ENCODE results near the gene MGAM2. TPM values are rescaled to one million over a fixed set of nuclear protein-coding genes. Genes with fewer than 3 reads are reported as not detected.

Gene MGAM2
- total and polyA plus RNA-seq, 10 of the 15 experiments (the other 5 are each of a cell fraction or from before 2014, with no cell fraction given) = 0.01 to 0.16 (median 0.03) TPM; not detected in 6

- no peak overlapping the region for H3K9ac ChIP-seq (ENCODE audit: control insufficient read depth, insufficient read depth, low read length)
- BruUV-seq (replicated peaks) = no TSS peak
- no peaks in the 10 kb centered on the region for H3K27me3 ChIP-seq (replicated peaks in 1 of 2; ENCODE audit: control insufficient read depth in 2 of 2, insufficient read depth in 2 of 2, low read length in 1 of 2)
- H3K27ac ChIP-seq (ENCODE audit: control insufficient read depth, insufficient read depth) = no peak overlapping the region
- ChIA-PET RAD21 (ENCODE audit: unreplicated experiment) (no interaction called here), CTCF (no interaction called here), SMC1A (ENCODE audit: uncharacterized antibody, unreplicated experiment) (no interaction called here), POLR2A (no interaction called here)
- FAIRE-seq = no peak
- WGBS (ENCODE audit: insufficient coverage, insufficient replicate concordance, low lambda C conversion rate, missing lambda C conversion rate) = 5% methylated on average over 2 of the region's 2 CpGs
- no peak for TF ChIP-seq BMI1 (IDR thresholded peaks at IDR 0.05; ENCODE audit: borderline replicate concordance)
- TF ChIP-seq RUNX3 (IDR thresholded peaks at IDR 0.05; ENCODE audit: low read length) = peak; percentile 28; the same call in 1 of the 2 replicates
- TF ChIP-seq MEF2A (IDR thresholded peaks at IDR 0.05; ENCODE audit: insufficient read depth, low read depth, low read length) = 0 out of 2 replicates have a peak, but pooled peaks have one; percentile 32
- H3K4me3 ChIP-seq = no peak overlapping the region
- no peak overlapping the region for H3K4me2 ChIP-seq (ENCODE audit: control insufficient read depth, insufficient read depth)
- DNase-seq (ENCODE audit: low read depth, low spot score) = peak; percentile 7
- no peaks in the 10 kb centered on the region for H4K20me1 ChIP-seq (ENCODE audit: control insufficient read depth, insufficient read depth)
- no peak overlapping the region for H2AFZ ChIP-seq (ENCODE audit: control insufficient read depth, low read depth, low read length)
- ATAC-seq = peak; percentile 34; the same call in 1 of the 3 replicates
- intact Hi-C loops (cut with micrococcal nuclease; ENCODE audit: unreplicated experiment) (loop anchor here (1.0 kb wide), 1 partner anchor 212 kb away; no protein-coding TSS in a partner anchor), in situ Hi-C loops (cut with MboI) (no loop called here)
- no peaks in the 10 kb centered on the region for H3K36me3 ChIP-seq (ENCODE audit: control insufficient read depth in 2 of 2, insufficient read depth in 2 of 2, low read length in 1 of 2)
- no peaks in the 10 kb centered on the region for H3K9me3 ChIP-seq (replicated peaks; ENCODE audit: control insufficient read depth, insufficient read depth, low read length)
- no peaks in the 10 kb centered on the region for H3K4me1 ChIP-seq (ENCODE audit: control insufficient read depth, insufficient read depth, low read length)
- H3K79me2 ChIP-seq (ENCODE audit: control insufficient read depth, insufficient read depth, low read length) = no peaks in the 10 kb centered on the region
These were observed 76.6 kb downstream of the MGAM2 start for GRCh38 chr7:142188154-142188553.

GRCh38 chr7:142188846-142189245, 77.3 kb downstream of the MGAM2 start:
- in situ Hi-C loops (cut with MboI) (no loop called here), intact Hi-C loops (cut with micrococcal nuclease; ENCODE audit: unreplicated experiment) (loop anchor here (1.0 kb wide), 1 partner anchor 213 kb away; no protein-coding TSS in a partner anchor)
- Histone ChIP-seq H3K4me3 (no peak overlapping the region), H3K4me1 (ENCODE audit: control insufficient read depth, insufficient read depth, low read length) (no peaks in the 10 kb centered on the region), H3K36me3 (ENCODE audit: control insufficient read depth in 2 of 2, insufficient read depth in 2 of 2, low read length in 1 of 2) (no peaks in the 10 kb centered on the region), H4K20me1 (ENCODE audit: control insufficient read depth, insufficient read depth) (no peaks in the 10 kb centered on the region), H3K9me3 (replicated peaks; ENCODE audit: control insufficient read depth, insufficient read depth, low read length) (no peaks in the 10 kb centered on the region), H3K27ac (ENCODE audit: control insufficient read depth, insufficient read depth) (no peak overlapping the region), H3K9ac (ENCODE audit: control insufficient read depth, insufficient read depth, low read length) (no peak overlapping the region), H2AFZ (ENCODE audit: control insufficient read depth, low read depth, low read length) (no peak overlapping the region), H3K27me3 (replicated peaks in 1 of 2; ENCODE audit: control insufficient read depth in 2 of 2, insufficient read depth in 2 of 2, low read length in 1 of 2) (no peaks in the 10 kb centered on the region), H3K4me2 (ENCODE audit: control insufficient read depth, insufficient read depth) (no peak overlapping the region), H3K79me2 (ENCODE audit: control insufficient read depth, insufficient read depth, low read length) (no peaks in the 10 kb centered on the region)
- ChIA-PET SMC1A (ENCODE audit: uncharacterized antibody, unreplicated experiment) (no interaction called here), CTCF (interaction anchor here (0.6 kb wide), 1 partner anchor 212 kb away, joined by 3 read pairs; no protein-coding TSS in a partner anchor), RAD21 (ENCODE audit: unreplicated experiment) (no interaction called here), POLR2A (no interaction called here)
- no peak for FAIRE-seq
- no peak for ATAC-seq
- DNase-seq (ENCODE audit: low read depth, low spot score) = no peak
- no TSS peak for BruUV-seq (replicated peaks)
- TF ChIP-seq ZNF592 (IDR thresholded peaks at IDR 0.05) (no peak), IKZF1 (conservative IDR thresholded peaks at IDR 0.05) (no peak), SMC3 (IDR thresholded peaks at IDR 0.05; ENCODE audit: borderline replicate concordance, low read length) (peak; percentile 27; the same call in 1 of the 2 replicates), IRF5 (IDR thresholded peaks at IDR 0.05; ENCODE audit: borderline replicate concordance) (no peak), RAD21 (IDR thresholded peaks at IDR 0.05; ENCODE audit: insufficient read depth, low read depth, low read length) (peak; percentile 40), RELA (IDR thresholded peaks at IDR 0.05; ENCODE audit: borderline replicate concordance, partially characterized antibody) (no peak), MEF2A (IDR thresholded peaks at IDR 0.05; ENCODE audit: insufficient read depth, low read depth, low read length) (no peak), CHD4 (IDR thresholded peaks at IDR 0.05) (no peak)
